HepG2 (cell line): ENCODE results near the gene RFX7. TPM values are rescaled to one million over a fixed set of nuclear protein-coding genes. Genes with fewer than 3 reads are reported as not detected.

Source experiments
- ATAC-seq: fragments of 200-7000 bp; cut with Tn5 transposase; 3 replicates; pipeline ENCODE4 v1.9.1; 2020; ENCODE audit warnings: mild to moderate bottlenecking, moderate library complexity
- BruUV-seq: library from RNA; stranded (reverse); fragments of 400-500 nt; replicated peaks from 2 replicates; lab custom pipeline; 2021; lab: Mats Ljungman, UMichigan
- CTCF ChIA-PET: fragments of 300-600 bp; formaldehyde crosslinking; extraction: SDS; loops from one replicate; lab custom pipeline; 2021; ENCODE audit warnings: low total read pairs, inconsistent platforms, low intra/inter-chr PET ratio; lab: Yijun Ruan, JAX
- POLR2A ChIA-PET: fragments of 350-600 bp; sonication (Branson Sonifier 250); formaldehyde crosslinking; loops from one replicate; lab custom pipeline; 2020; ENCODE audit warnings: antibody characterized with exemption, inconsistent platforms; lab: Yijun Ruan, JAX
- DNase-seq: peaks from one replicate; pipeline ENCODE4 v3.0.0-alpha.2; 2015; ENCODE audit warnings: low spot score
- FAIRE-seq: peaks from 3 replicates; lab custom pipeline; 2011; peaks lifted over from hg19 to GRCh38; lab: Jason Lieb, UNC
- H2AFZ ChIP-seq: one replicate; pipeline ENCODE4 v1.6.1; 2011; ENCODE audit warnings: low read length, inconsistent platforms
- H3K27ac ChIP-seq: fragments of 300-600 bp; 3 replicates; pipeline ENCODE4 v1.8.0; 2011; ENCODE audit warnings: mixed run types, mild to moderate bottlenecking, mixed read lengths, low read length, inconsistent platforms; ENCODE audit not compliant: insufficient read depth; ENCODE audit errors: extremely low read length
- H3K27me3 ChIP-seq, 2 experiments: fragments of 200-600 bp in 1 of 2; 2 replicates in 1 of 2; 3 replicates in 1 of 2; pipeline versions ENCODE4 v1.6.0 to v1.8.0; 2011; ENCODE audit warnings: low read length in 2 of 2, mild to moderate bottlenecking in 2 of 2, moderate library complexity in 2 of 2, inconsistent platforms in 1 of 2; ENCODE audit not compliant: insufficient read depth in 2 of 2, control insufficient read depth in 1 of 2
- H3K36me3 ChIP-seq, 2 experiments: fragments of 200-600 bp in 1 of 2; replicated peaks in 1 of 2; 2 replicates in 1 of 2; 3 replicates in 1 of 2; pipeline versions ENCODE4 v1.5.1 to v1.8.0; 2011; ENCODE audit warnings: low read length in 2 of 2, inconsistent platforms in 1 of 2; ENCODE audit not compliant: insufficient read depth in 2 of 2, control insufficient read depth in 1 of 2
- H3K4me1 ChIP-seq: 2 replicates; pipeline ENCODE4 v1.5.1; 2012; ENCODE audit warnings: low read length, inconsistent platforms; ENCODE audit not compliant: insufficient read depth
- H3K4me2 ChIP-seq: 2 replicates; pipeline ENCODE4 v1.6.0; 2011; ENCODE audit warnings: low read depth, low read length, inconsistent platforms
- H3K4me3 ChIP-seq, 3 experiments: fragments of 200-600 bp in 1 of 3; sonication (generic), shearing (Covaris generic) in 1 of 3; replicated peaks in 1 of 3; 2 replicates each; pipeline ENCODE4 v1.5.1; 2011 to 2016; ENCODE audit warnings: low read length in 3 of 3, inconsistent platforms in 2 of 3, low read depth in 2 of 3, mild to moderate bottlenecking in 2 of 3, control low read depth in 1 of 3, mixed read lengths in 1 of 3; ENCODE audit not compliant: insufficient read depth in 1 of 3
- H3K79me2 ChIP-seq: one replicate; pipeline ENCODE4 v1.6.1; 2011; ENCODE audit warnings: low read length, inconsistent platforms; ENCODE audit not compliant: insufficient read depth
- H3K9ac ChIP-seq: 2 replicates; pipeline ENCODE4 v1.6.0; 2011; ENCODE audit warnings: mild to moderate bottlenecking, low read depth, low read length, inconsistent platforms; ENCODE audit not compliant: insufficient read depth
- H3K9me3 ChIP-seq: 2 replicates; pipeline ENCODE4 v1.5.1; 2012; ENCODE audit warnings: mild to moderate bottlenecking, low read length
- H4K20me1 ChIP-seq: 2 replicates; pipeline ENCODE4 v1.6.0; 2011; ENCODE audit warnings: inconsistent platforms, mild to moderate bottlenecking, low read length, moderate library complexity; ENCODE audit not compliant: insufficient read depth
- GPN1 ChIP-seq: sonication (generic); formaldehyde crosslinking; IDR thresholded peaks from 2 replicates; pipeline ENCODE4 v1.5.1; 2020; ENCODE audit warnings: missing genetic modification reagents, borderline replicate concordance
- HDAC1 ChIP-seq: sonication (generic); formaldehyde crosslinking; IDR thresholded peaks from 2 replicates; pipeline ENCODE4 v1.5.1; 2020; ENCODE audit warnings: mild to moderate bottlenecking, missing genetic modification reagents
- PHB2 ChIP-seq: fragments of 450-650 bp; IDR thresholded peaks from 2 replicates; pipeline ENCODE4 v1.6.1; 2018; ENCODE audit not compliant: partially characterized antibody
- PHF21A ChIP-seq: sonication (generic); formaldehyde crosslinking; IDR thresholded peaks from 2 replicates; pipeline ENCODE4 v1.5.0; 2020; ENCODE audit warnings: mild to moderate bottlenecking, missing genetic modification reagents
- RXRA ChIP-seq: sonication (generic); formaldehyde crosslinking; IDR thresholded peaks from 2 replicates; pipeline ENCODE4 v1.5.1; 2020; ENCODE audit warnings: missing genetic modification reagents
- YEATS2 ChIP-seq: sonication (generic); formaldehyde crosslinking; IDR thresholded peaks from 2 replicates; pipeline ENCODE4 v1.4.0; 2020; ENCODE audit warnings: missing genetic modification reagents, borderline replicate concordance
- WGBS: methylation state at CpG from one replicate; pipeline ENCODE4 v1.1.6; 2017; ENCODE audit warnings: low lambda C conversion rate; 5-methylcytosine and 5-hydroxymethylcytosine counted together
- in situ Hi-C: cut with HindIII; loops from 2 replicates; pipeline ENCODE4 v1.10.0; 2017; ENCODE audit warnings: low pct_unique_long_range_greater_than_20kb; ENCODE audit not compliant: extremely low pct_ligation_motif_present
- intact Hi-C: fragments of 100-400 bp; cut with micrococcal nuclease; formaldehyde crosslinking; loops from one replicate; pipeline ENCODE4 v1.10.0; 2022; ENCODE audit not compliant: unreplicated experiment
- polyA plus RNA-seq, 8 experiments: library from polyadenylated mRNA; depleted of rRNA in 3 of 8; stranded (reverse) in 7 of 8; unstranded in 1 of 8; fragments of >200 nt; fragmentation: Illumina TruSeq in 4 of 8; extraction: Trizol in 4 of 8; gene quantifications; 2 replicates each; pipeline versions ENCODE4 v1.2.1 to v1.2.3, GENCODE V29; 2011 to 2016; ENCODE audit warnings: low read depth in 4 of 8, missing spikeins in 1 of 8, mixed read lengths in 1 of 8; ENCODE audit not compliant: insufficient read depth in 1 of 8
- total RNA-seq, 5 experiments: library from RNA; depleted of rRNA; stranded (reverse); fragments of >200 nt; fragmentation: Illumina TruSeq; extraction: Trizol; gene quantifications; 2 replicates each; pipeline ENCODE4 v1.2.3, GENCODE V29; 2016; ENCODE audit warnings: low read depth in 1 of 5
- TF ChIP-seq, protein P1 (sequence below): sonication (generic); formaldehyde crosslinking; conservative IDR thresholded peaks from 2 replicates; pipeline ENCODE4 v1.5.0; 2020; ENCODE audit warnings: missing genetic modification reagents
- TF ChIP-seq, protein P2 (sequence below): sonication (generic); formaldehyde crosslinking; conservative IDR thresholded peaks from 2 replicates; pipeline ENCODE4 v1.4.0; 2020; ENCODE audit warnings: missing genetic modification reagents
- TF ChIP-seq, protein P3 (sequence below): sonication (generic); formaldehyde crosslinking; IDR thresholded peaks from 2 replicates; pipeline ENCODE4 v1.8.1; 2023; ENCODE audit warnings: mild to moderate bottlenecking, inconsistent platforms, moderate library complexity, missing genetic modification reagents, borderline replicate concordance

Gene RFX7
- total and polyA plus RNA-seq, 2 of the 13 experiments (the other 11 are each of a cell fraction or from before 2014, with no cell fraction given): 8.5 to 10.4 TPM

DNA sequence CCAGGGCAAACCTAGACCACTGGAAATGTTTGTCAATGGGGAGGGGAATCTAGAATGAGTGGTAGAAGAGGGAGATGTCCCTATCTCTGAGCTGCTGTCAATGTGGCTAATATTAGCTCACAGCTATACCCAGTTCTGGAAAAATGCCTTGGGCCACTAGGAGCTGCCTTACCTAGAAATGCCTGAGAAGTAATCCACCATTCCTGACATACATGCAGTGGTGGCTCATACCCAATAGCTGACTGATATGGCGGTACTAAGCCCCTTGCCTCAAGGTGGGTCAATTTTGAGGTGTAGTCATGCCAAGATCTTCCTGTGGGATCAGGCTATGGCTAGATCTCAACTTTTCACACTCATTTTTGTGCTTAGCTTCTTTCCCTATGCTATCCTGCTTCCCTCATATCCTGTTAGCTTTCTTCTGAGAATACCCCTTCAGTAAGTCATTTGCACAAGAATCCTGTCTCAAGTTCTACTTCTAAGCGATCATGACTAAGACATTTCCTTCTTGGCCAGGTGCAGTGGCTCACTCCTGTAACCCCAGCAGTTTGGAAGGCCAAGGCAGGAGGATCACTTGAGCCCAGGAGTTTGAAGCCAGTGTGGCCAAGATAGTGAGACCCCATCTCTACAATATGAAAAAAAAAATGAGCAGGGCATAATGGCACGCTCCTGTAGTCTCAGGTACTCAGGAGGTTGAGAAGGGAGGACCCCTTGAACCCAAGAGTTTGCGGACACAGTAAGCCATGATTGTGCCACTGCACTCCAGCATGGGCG lies 49.1 kb upstream of the RFX7 start:
- no peaks in the 10 kb centered on the region for H3K27me3 ChIP-seq
- no peaks in the 10 kb centered on the region for H3K36me3 ChIP-seq
- no peak for ATAC-seq
- no peaks in the 10 kb centered on the region for H4K20me1 ChIP-seq
- no TSS peak for BruUV-seq
- CTCF ChIA-PET: no interaction called here
- no peak overlapping the region for H2AFZ ChIP-seq
- TF ChIP-seq PHF21A: no peak
- TF ChIP-seq, protein P1, sequence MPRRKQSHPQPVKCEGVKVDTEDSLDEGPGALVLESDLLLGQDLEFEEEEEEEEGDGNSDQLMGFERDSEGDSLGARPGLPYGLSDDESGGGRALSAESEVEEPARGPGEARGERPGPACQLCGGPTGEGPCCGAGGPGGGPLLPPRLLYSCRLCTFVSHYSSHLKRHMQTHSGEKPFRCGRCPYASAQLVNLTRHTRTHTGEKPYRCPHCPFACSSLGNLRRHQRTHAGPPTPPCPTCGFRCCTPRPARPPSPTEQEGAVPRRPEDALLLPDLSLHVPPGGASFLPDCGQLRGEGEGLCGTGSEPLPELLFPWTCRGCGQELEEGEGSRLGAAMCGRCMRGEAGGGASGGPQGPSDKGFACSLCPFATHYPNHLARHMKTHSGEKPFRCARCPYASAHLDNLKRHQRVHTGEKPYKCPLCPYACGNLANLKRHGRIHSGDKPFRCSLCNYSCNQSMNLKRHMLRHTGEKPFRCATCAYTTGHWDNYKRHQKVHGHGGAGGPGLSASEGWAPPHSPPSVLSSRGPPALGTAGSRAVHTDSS (CRISPR knock-in tag): no peak
- no peak for TF ChIP-seq GPN1 (CRISPR knock-in tag)
- no peak for TF ChIP-seq RXRA (CRISPR knock-in tag)
- TF ChIP-seq PHB2: no peak
- POLR2A ChIA-PET: no interaction called here
- H3K9me3 ChIP-seq: no peaks in the 10 kb centered on the region
- no peak for FAIRE-seq
- intact Hi-C loops: no loop called here
- 43% methylated on average over 5 of the region's 5 CpGs for WGBS
- H3K79me2 ChIP-seq: no peaks in the 10 kb centered on the region
- no peak overlapping the region for H3K4me2 ChIP-seq
- no peak overlapping the region for H3K27ac ChIP-seq
- DNase-seq: no peak
- no peaks in the 10 kb centered on the region for H3K4me1 ChIP-seq
- H3K9ac ChIP-seq: no peak overlapping the region
- in situ Hi-C loops: no loop called here
- H3K4me3 ChIP-seq: no peak overlapping the region

DNA sequence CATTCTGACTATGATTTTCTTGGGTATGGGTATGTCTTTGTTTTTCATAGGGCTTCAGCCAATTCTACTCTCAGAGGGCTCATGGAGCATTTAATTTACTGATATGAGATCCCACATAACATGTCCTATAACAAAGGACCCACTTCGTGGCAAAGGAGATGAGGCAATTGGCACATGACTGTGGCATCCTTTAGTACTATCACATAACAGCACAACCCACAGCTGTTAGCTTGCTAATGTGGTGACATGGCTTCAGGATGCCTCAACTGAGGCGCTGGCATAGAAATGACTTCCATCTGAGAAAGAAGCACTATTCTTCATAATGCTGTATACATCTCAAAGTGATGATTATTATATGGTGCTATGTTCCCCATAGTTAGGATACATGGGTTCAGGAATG lies 48.1 kb upstream of the RFX7 start:
- Histone ChIP-seq H3K27ac (no peak overlapping the region), H4K20me1 (no peaks in the 10 kb centered on the region), H3K4me2 (no peak overlapping the region), H3K4me1 (no peaks in the 10 kb centered on the region), H3K79me2 (no peaks in the 10 kb centered on the region), H3K9me3 (no peaks in the 10 kb centered on the region), H2AFZ (no peak overlapping the region)
- in situ Hi-C loops (no loop called here), intact Hi-C loops (no loop called here)
- no peak for ATAC-seq
- ChIA-PET POLR2A (no interaction called here), CTCF (no interaction called here)
- no peak for FAIRE-seq
- TF ChIP-seq HDAC1 (CRISPR knock-in tag): no peak
- TF ChIP-seq, protein P2, sequence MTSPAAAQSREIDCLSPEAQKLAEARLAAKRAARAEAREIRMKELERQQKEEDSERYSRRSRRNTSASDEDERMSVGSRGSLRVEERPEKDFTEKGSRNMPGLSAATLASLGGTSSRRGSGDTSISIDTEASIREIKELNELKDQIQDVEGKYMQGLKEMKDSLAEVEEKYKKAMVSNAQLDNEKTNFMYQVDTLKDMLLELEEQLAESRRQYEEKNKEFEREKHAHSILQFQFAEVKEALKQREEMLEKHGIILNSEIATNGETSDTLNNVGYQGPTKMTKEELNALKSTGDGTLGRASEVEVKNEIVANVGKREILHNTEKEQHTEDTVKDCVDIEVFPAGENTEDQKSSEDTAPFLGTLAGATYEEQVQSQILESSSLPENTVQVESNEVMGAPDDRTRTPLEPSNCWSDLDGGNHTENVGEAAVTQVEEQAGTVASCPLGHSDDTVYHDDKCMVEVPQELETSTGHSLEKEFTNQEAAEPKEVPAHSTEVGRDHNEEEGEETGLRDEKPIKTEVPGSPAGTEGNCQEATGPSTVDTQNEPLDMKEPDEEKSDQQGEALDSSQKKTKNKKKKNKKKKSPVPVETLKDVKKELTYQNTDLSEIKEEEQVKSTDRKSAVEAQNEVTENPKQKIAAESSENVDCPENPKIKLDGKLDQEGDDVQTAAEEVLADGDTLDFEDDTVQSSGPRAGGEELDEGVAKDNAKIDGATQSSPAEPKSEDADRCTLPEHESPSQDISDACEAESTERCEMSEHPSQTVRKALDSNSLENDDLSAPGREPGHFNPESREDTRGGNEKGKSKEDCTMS: no peak
- no peak for TF ChIP-seq YEATS2 (CRISPR knock-in tag)
- TF ChIP-seq, protein P3, sequence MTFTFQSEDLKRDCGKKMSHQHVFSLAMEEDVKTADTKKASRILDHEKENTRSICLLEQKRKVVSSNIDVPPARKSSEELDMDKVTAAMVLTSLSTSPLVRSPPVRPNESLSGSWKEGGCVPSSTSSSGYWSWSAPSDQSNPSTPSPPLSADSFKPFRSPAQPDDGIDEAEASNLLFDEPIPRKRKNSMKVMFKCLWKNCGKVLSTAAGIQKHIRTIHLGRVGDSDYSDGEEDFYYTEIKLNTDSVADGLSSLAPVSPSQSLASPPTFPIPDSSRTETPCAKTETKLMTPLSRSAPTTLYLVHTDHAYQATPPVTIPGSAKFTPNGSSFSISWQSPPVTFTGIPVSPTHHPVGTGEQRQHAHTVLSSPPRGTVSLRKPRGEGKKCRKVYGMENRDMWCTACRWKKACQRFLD (CRISPR knock-in tag): no peak
- TF ChIP-seq, all 625 proteins: peak for 0
- no peak for DNase-seq
- no peak overlapping the region for H3K4me3 ChIP-seq
- no peak overlapping the region for H3K9ac ChIP-seq
- H3K27me3 ChIP-seq: no peaks in the 10 kb centered on the region
- WGBS: 0% methylated on average over 1 of the region's 2 CpGs
- no peaks in the 10 kb centered on the region for H3K36me3 ChIP-seq
- no TSS peak for BruUV-seq
